Activated CD8-positive, alpha-beta T cell treated with anti-CD3 and anti-CD28 coated beads for 36 hours (primary cell): ENCODE measurements around the gene TAF1C. TPM values are rescaled to one million over a fixed set of nuclear protein-coding genes. Genes with fewer than 3 reads are reported as not detected.

Experiments
- ATAC-seq: fragments of 200-7000 bp; cut with Tn5 transposase; one replicate; pipeline ENCODE4 v1.10.0; 2021; ENCODE audit warnings: mild to moderate bottlenecking, moderate library complexity
- CTCF ChIA-PET: fragments of 350-600 bp; sonication (Branson Sonifier 250); formaldehyde crosslinking; loops from one replicate; lab custom pipeline; 2021; ENCODE audit warnings: antibody characterized with exemption; lab: Charles Lee
- POLR2A ChIA-PET: fragments of 350-600 bp; sonication (Branson Sonifier 250); formaldehyde crosslinking; loops from one replicate; lab custom pipeline; 2021; ENCODE audit warnings: antibody characterized with exemption; lab: Charles Lee
- DNase-seq: peaks from one replicate; pipeline ENCODE4 v3.0.0-alpha.2; 2020
- H3K27ac Mint-ChIP-seq: one replicate; pipeline ENCODE4 v1.8.0; 2021; ENCODE audit warnings: mild to moderate bottlenecking, mixed read lengths
- H3K27me3 Mint-ChIP-seq: one replicate; pipeline ENCODE4 v1.8.0; 2021; ENCODE audit warnings: mixed read lengths
- H3K36me3 Mint-ChIP-seq: one replicate; pipeline ENCODE4 v1.8.0; 2021; ENCODE audit warnings: low read depth, mixed read lengths
- H3K4me1 Mint-ChIP-seq: one replicate; pipeline ENCODE4 v1.8.0; 2021; ENCODE audit warnings: low read depth, mixed read lengths
- H3K4me3 Mint-ChIP-seq: one replicate; pipeline ENCODE4 v1.8.0; 2021; ENCODE audit warnings: mild to moderate bottlenecking, moderate library complexity, mixed read lengths
- H3K9me3 Mint-ChIP-seq: one replicate; pipeline ENCODE4 v1.8.0; 2021; ENCODE audit warnings: mixed read lengths
- CTCF ChIP-seq: fragments of 200-600 bp; IDR thresholded peaks from one replicate; pipeline ENCODE4 v1.8.0; 2022; ENCODE audit warnings: antibody characterized with exemption, mild to moderate bottlenecking
- intact Hi-C: fragments of 100-400 bp; cut with micrococcal nuclease; formaldehyde crosslinking; loops from one replicate; pipeline ENCODE4 v1.10.0; 2022
- total RNA-seq, 2 experiments: library from RNA; stranded (reverse); gene quantifications; one replicate each; pipeline ENCODE4 v1.2.3, GENCODE V29; 2021

The TAF1C gene
- total RNA-seq, 2 experiments from 2014 or later, result 59.3 to 62.6 TPM

- intact Hi-C loops, result no loop called here
- no peaks in the 10 kb centered on the region for H3K36me3 Mint-ChIP-seq
- peaks cover 6% of the 10 kb centered on the region for H3K27me3 Mint-ChIP-seq
- H3K27ac Mint-ChIP-seq, result no peak overlapping the region
- H3K4me1 Mint-ChIP-seq, result no peaks in the 10 kb centered on the region
- TF ChIP-seq CTCF, result no peak
- H3K4me3 Mint-ChIP-seq, result no peak overlapping the region
- no peak for ATAC-seq
- DNase-seq, result no peak
- ChIA-PET CTCF (no interaction called here), POLR2A (no interaction called here)
- no peaks in the 10 kb centered on the region for H3K9me3 Mint-ChIP-seq
Measured at GRCh38 chr16:84232060-84232459, 45.2 kb upstream of the TAF1C start.

- Mint-ChIP-seq H3K36me3 (no peaks in the 10 kb centered on the region), H3K27ac (no peak overlapping the region), H3K4me3 (no peak overlapping the region), H3K9me3 (no peaks in the 10 kb centered on the region), H3K27me3 (peaks cover 11% of the 10 kb centered on the region), H3K4me1 (no peaks in the 10 kb centered on the region)
- no peak for TF ChIP-seq CTCF
- ATAC-seq (no peak), DNase-seq (no peak)
- ChIA-PET POLR2A (no interaction called here), CTCF (interaction anchor here (0.8 kb wide), 1 partner anchor 48 kb away, joined by 3 read pairs; no protein-coding TSS in a partner anchor)
- intact Hi-C loops, result no loop called here
Measured at GRCh38 chr16:84229471-84229870, 42.6 kb upstream of the TAF1C start.

GRCh38 chr16:84228256-84228838, 41.5 kb upstream of the TAF1C start:
- DNase-seq (no peak), ATAC-seq (no peak)
- ChIA-PET POLR2A (no interaction called here), CTCF (interaction anchor here (0.8 to 0.9 kb wide), 2 partner anchors 48 to 49 kb away, joined by 3 read pairs; no protein-coding TSS in a partner anchor)
- no peak for TF ChIP-seq CTCF
- Mint-ChIP-seq H3K36me3 (no peaks in the 10 kb centered on the region), H3K9me3 (no peaks in the 10 kb centered on the region), H3K4me1 (no peaks in the 10 kb centered on the region), H3K4me3 (no peak overlapping the region), H3K27ac (no peak overlapping the region), H3K27me3 (peaks cover 11% of the 10 kb centered on the region)
- intact Hi-C loops, result no loop called here

DNA sequence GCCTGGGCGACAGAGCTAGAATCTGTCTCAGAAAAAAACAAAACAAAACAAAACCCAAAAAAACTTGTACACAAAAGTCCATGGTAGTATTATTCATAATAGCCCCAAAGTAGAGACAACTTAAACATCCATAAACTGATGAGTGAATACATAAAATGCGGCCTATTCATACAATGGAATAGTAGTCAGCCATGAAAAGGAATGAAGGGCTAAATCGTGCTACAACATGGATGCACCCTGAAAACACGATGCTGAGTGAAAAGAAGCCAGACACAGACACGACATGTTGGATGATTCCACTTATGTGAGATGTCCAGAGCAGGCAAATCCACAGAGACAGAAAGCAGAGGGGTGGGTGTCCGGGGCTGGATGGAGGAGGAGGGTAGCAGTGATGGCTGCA, 40.7 kb upstream of the TAF1C start:
- POLR2A ChIA-PET, result no interaction called here
- intact Hi-C loops, result no loop called here
- no peak for ATAC-seq
- no peak overlapping the region for H3K4me3 Mint-ChIP-seq
- no peak for TF ChIP-seq CTCF
- H3K27me3 Mint-ChIP-seq, result peaks cover 8% of the 10 kb centered on the region
- no peak overlapping the region for H3K27ac Mint-ChIP-seq
- H3K9me3 Mint-ChIP-seq, result no peaks in the 10 kb centered on the region
- H3K4me1 Mint-ChIP-seq, result no peaks in the 10 kb centered on the region
- no peaks in the 10 kb centered on the region for H3K36me3 Mint-ChIP-seq
- no peak for DNase-seq
- CTCF ChIA-PET, result interaction anchor here (0.9 kb wide), 1 partner anchor 49 kb away, joined by 3 read pairs; no protein-coding TSS in a partner anchor

- H3K27me3 Mint-ChIP-seq, result peaks cover 8% of the 10 kb centered on the region
- intact Hi-C loops, result no loop called here
- H3K36me3 Mint-ChIP-seq, result no peaks in the 10 kb centered on the region
Measured at GRCh38 chr16:84226026-84226425, 39.2 kb upstream of the TAF1C start.

More at GRCh38 chr16:84226026-84226425, 39.2 kb upstream of the TAF1C start:
- ChIA-PET POLR2A (no interaction called here), CTCF (no interaction called here)
- TF ChIP-seq CTCF, result no peak
- H3K4me3 Mint-ChIP-seq, result no peak overlapping the region
- no peaks in the 10 kb centered on the region for H3K4me1 Mint-ChIP-seq
- H3K27ac Mint-ChIP-seq, result no peak overlapping the region
- H3K9me3 Mint-ChIP-seq, result no peaks in the 10 kb centered on the region
- ATAC-seq (no peak), DNase-seq (no peak)
